ENCODE measurements around the gene SLC10A3.

DNA sequence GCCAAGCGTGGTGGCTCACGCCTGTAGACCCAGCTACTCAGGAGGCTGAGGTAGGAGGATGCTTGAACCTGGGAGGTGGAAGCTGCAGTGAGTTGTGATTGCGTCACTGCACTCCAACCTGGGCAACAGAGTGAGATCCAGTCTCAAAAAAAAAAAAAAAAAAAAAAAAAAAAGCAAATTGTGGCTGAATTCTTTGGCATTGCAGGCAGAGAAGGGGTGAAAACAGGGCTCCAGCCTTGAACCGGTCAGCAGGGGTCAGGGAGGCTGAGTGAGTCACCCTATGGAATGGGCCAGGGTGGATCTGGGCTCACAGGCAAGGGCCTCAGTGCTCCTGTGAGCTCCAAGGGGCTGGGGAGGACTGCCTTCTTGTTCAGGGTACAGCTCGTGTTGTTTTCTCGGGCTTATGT is 38.8 kb upstream of the SLC10A3 start:
- TF ChIP-seq GATA2 (IDR thresholded peaks at IDR 0.05; ENCODE audit: low read depth, low read length) (no peak), GATA3 (IDR thresholded peaks at IDR 0.05; ENCODE audit: low read depth, low read length) (no peak)

Data from SH-SY5Y (cell line).